ENCODE measurements around the gene IKZF3. TPM values are rescaled to one million over a fixed set of nuclear protein-coding genes. Genes with fewer than 3 reads are reported as not detected.
"Not testable (repeated sequence)": the region's sequence is repeated elsewhere in the genome, so short reads cannot be mapped to it uniquely, and the experiment has no call there.

The IKZF3 gene
- polyA plus RNA-seq, 3 donors = 0.29 to 0.62 (median 0.34) TPM

DNA sequence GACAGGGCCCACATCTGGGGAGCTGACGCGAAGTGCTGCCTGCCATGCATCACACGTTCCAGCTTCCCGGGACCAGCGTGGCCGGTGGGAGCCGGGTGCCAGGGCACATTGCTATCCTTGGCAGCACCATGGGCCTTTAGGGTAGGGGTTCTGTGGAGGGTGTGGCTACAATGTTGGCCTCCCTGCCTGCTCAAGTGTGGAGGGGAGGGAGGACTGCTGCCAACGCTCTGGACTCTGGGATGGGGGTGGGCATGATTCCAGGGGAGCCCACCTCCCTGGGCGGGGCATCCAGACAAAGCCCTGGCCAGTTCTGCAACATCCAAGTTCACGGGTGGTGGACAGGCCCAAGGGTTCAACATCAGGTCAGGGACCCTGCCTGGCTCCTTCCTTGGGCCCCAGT, 112.5 kb downstream of the IKZF3 start:
- WGBS, 3 donors = 49 to 57% (median 52%) methylated on average over 10 of the region's 10 CpGs
- H3K27ac ChIP-seq (ENCODE audit: low read depth, low read length) = no peak overlapping the region

DNA sequence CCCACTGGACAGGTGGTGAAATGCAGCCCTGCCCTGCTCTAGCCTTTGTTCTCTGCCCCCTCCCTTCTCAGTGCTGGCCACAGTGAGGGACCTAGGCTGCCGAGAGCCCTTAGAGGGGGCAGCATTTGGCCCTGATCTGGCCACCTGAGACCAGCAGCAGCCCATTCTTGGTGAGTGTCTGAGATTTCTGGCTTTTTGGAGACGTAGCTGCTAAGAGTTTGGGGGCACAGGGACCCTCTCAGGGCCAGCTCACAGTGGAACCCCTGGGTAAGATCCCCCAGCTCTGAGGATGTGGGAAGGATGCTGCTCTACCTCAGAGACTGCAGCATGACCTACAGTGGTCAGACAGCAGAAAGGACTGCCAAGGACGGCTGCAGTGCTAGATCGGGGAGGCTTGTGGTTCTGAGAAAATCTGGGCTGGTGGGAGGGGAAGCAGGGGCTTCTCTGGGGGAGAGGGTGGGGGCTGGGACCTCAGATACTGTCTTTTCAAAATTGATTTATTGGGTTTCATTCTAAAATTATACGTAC, 113.0 kb downstream of the IKZF3 start:
- WGBS, 3 donors = 60 to 69% (median 61%) methylated on average over 5 of the region's 5 CpGs
- no peak overlapping the region for H3K27ac ChIP-seq (ENCODE audit: low read depth, low read length)

DNA sequence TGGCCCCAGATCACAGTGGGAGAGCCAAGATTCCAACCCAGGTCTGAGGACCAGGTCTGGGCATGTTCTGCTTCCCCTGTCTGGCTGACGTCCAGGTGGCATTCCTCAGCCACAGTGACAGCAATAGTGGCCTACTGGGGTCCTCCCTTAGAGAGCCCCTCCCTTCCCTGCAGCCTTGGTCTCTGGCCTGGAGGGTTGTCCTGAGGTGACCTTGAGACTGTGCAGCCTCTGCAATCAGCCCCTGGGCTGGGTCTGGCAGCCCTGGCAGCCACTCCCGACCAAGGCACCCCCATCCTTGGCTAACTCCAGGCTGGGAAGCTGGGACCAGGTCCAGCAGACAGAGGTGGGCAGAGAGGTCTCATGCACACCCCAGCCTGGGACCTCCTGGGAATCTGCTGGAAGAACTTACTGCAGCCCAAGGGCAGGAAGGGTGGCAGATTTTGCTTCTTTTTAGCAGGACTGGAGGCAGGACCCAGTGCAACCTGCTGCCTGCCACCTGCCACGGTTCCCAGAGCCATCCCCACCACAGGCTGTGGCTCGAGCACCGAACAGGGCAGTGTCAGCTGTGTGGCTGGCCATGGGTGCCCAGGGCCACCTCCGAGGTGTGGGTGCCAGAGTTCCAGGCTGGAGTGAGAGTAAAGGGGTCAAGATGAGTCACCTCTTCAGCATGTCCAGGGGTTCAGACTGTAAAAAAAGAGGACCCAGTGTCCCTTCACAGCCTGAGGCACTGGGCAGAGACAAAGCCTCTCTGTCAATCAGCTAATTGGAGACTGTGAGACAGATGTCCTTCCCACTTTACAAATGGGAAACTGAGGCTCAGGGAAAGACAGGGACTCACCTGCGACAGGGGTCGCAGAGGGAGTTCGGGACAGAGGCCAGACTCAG, 113.7 kb downstream of the IKZF3 start:
- WGBS, 3 donors = 22 to 75% (median 72%) methylated on average over 9 of the region's 9 CpGs

DNA sequence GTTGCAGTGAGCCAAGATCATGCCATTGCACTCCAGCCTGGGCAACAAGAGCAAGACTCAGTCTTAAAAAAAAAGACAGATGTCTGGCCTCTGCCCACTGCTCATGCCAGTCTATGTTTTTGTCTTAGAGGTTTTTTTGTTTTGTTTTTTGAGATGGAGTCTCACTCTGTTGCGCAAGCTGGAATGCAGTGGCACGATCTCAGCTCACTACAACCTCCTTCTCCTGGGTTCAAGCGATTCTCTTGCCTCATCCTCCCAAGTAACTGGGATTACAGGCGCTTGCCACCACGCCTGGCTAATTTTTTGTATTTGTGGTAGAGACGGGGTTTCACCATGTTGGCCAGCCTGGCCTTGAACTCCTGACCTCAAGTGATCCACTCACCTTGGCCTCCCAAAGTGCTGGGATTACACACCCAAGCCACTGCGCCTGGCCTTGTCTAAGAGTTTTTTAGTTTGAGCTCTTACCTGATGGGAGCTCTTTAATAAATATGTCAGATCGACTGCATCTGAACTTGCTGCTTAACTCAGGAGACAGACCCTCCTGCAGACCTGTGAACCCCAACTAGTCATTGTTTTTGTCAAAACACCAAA, 115.6 kb downstream of the IKZF3 start:
- 89 to 93% (median 92%) methylated on average over 8 of the region's 8 CpGs for WGBS, 3 donors
- H3K27ac ChIP-seq (ENCODE audit: low read depth, low read length) = not testable (repeated sequence)

More for the DNA sequence above, 113.7 kb downstream of the IKZF3 start:
- H3K27ac ChIP-seq (ENCODE audit: low read depth, low read length) = no peak overlapping the region

DNA sequence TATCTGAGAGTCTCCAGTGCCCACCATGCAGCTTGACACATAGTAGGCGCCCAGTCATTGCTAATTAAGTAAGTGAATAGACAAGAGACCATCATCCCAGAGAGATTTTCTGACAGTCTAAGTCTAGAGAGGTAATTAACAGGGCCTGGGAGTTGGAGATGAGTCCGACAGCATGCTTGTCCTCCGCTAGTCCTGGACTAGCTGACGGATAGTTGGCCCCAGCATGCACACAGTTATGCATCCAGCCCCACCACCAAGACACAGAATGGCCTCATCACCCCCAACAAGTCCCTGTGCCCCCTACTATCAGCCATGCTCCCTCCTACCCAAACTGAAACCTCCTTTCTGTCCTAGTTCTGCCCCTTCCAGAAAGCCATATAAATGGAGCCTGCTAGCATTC, 116.4 kb downstream of the IKZF3 start:
- 91 to 99% (median 92%) methylated on average over 4 of the region's 4 CpGs for WGBS, 3 donors

DNA sequence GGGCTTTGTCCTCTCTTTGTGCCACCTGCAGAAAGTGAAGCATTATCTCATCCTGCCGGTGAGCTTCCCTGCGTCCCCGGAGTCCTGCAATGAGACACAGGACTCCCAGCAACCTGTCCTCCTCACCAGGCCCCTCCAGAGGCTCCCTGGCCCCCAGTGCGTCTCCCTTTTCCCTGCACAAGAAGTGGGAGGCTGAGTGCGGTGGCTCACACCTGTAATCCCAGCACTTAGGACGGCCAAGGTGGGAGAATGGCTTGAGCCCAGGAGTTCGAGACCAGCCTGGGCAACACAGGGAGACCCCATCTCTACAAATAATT, 118.0 kb downstream of the IKZF3 start:
- H3K27ac ChIP-seq (ENCODE audit: low read depth, low read length) = no peak overlapping the region
- 86 to 97% (median 94%) methylated on average over 7 of the region's 7 CpGs for WGBS, 3 donors

More for the DNA sequence above, 116.4 kb downstream of the IKZF3 start:
- no peak overlapping the region for H3K27ac ChIP-seq (ENCODE audit: low read depth, low read length)

DNA sequence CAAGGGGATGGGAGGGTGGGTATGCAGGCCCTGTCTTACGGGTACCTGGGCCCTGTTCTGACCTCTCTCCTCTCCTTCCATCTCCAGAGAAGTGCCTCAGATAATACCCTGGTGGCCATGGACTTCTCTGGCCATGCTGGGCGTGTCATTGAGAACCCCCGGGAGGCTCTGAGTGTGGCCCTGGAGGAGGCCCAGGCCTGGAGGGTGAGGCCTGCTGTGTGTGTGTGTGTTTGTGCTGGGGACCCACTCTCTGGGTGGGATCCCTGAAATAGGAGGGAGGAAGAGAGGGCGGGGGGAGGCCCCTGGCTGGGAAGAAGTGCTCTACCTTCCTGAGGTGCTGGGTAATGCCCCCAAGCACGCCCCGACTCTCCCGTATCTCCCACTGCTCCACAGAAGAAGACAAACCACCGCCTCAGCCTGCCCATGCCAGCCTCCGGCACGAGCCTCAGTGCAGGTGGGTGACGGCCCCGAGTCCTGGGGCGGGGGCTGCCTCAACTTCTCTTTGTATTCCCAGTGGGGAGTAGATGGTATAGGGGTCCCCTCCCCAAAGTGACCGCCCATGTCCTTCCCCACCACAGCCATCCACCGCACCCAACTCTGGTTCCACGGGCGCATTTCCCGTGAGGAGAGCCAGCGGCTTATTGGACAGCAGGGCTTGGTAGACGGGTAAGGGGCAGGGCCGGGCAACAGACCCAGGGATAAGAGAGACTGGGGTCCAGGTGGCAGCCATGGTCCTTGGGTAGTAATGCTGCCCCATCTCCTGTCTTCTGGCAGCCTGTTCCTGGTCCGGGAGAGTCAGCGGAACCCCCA, 118.6 kb downstream of the IKZF3 start:
- WGBS, 3 donors = 95 to 96% (median 95%) methylated on average over 23 of the region's 23 CpGs
- no peak overlapping the region for H3K27ac ChIP-seq (ENCODE audit: low read depth, low read length)

DNA sequence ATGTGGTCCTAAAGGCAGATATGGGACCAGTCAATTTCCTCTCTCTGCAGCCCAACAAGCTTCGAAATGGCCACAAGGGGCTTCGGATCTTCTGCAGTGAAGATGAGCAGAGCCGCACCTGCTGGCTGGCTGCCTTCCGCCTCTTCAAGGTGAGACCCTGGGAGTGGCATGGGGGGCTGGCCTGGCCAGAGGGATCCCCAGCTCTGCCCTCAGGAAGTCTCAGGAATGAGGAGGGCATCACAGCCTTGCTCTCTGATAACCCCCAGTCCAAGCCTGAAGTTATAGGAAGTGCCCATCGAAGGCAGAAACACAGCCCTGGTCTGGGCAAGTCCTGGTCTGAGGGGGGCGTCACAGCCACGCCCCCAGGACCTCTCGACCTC, 119.3 kb downstream of the IKZF3 start:
- no peak overlapping the region for H3K27ac ChIP-seq (ENCODE audit: low read depth, low read length)
- WGBS, 3 donors = 79 to 91% (median 81%) methylated on average over 8 of the region's 8 CpGs

DNA sequence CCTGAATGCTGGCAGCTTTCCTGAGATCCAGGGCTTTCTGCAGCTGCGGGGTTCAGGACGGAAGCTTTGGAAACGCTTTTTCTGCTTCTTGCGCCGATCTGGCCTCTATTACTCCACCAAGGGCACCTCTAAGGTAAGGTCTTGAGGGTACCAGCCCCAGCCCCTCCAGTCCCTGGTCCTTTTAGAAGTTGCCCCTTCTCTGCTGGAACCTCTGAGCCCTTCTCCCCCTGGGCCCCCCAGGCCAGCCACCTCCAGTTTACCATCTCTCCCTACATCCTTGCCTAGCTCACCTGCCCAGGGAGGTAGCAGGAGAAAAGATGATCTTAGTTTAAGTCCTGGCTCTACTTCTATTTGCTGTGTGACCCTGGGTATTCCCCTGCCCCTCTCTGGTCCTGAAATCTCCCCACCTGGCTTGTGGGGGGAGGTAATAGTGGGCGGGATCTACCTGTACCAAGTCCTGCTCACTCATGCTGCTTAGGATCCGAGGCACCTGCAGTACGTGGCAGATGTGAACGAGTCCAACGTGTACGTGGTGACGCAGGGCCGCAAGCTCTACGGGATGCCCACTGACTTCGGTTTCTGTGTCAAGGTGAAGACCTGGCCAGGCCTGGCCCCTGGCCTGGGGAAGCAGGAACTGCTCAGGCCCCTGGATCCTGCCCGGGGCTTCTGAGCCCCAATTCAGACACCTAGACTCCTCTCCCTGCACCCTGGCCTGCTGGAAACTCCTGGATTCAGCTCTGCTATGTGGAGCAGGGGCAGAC, 119.9 kb downstream of the IKZF3 start:
- 82 to 88% (median 84%) methylated on average over 16 of the region's 16 CpGs for WGBS, 3 donors
- no peak overlapping the region for H3K27ac ChIP-seq (ENCODE audit: low read depth, low read length)

DNA sequence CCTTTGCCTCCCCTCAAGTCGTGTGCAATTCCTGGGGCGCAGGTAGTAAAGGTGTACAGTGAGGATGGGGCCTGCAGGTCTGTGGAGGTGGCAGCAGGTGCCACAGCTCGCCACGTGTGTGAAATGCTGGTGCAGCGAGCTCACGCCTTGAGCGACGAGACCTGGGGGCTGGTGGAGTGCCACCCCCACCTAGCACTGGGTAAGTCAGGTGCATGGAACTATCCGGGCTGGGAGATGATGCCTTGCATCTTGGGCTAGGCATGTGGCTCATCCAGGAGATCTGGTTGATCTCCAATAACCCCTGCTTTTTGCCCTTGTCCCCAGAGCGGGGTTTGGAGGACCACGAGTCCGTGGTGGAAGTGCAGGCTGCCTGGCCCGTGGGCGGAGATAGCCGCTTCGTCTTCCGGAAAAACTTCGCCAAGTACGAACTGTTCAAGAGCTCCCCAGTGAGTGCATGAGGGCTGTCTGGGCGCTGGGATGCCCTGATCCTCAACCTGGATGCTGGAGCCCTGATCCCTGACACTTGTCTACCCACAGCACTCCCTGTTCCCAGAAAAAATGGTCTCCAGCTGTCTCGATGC, 121.2 kb downstream of the IKZF3 start:
- H3K27ac ChIP-seq (ENCODE audit: low read depth, low read length) = no peak overlapping the region
- WGBS, 3 donors = 73 to 85% (median 81%) methylated on average over 21 of the region's 21 CpGs

DNA sequence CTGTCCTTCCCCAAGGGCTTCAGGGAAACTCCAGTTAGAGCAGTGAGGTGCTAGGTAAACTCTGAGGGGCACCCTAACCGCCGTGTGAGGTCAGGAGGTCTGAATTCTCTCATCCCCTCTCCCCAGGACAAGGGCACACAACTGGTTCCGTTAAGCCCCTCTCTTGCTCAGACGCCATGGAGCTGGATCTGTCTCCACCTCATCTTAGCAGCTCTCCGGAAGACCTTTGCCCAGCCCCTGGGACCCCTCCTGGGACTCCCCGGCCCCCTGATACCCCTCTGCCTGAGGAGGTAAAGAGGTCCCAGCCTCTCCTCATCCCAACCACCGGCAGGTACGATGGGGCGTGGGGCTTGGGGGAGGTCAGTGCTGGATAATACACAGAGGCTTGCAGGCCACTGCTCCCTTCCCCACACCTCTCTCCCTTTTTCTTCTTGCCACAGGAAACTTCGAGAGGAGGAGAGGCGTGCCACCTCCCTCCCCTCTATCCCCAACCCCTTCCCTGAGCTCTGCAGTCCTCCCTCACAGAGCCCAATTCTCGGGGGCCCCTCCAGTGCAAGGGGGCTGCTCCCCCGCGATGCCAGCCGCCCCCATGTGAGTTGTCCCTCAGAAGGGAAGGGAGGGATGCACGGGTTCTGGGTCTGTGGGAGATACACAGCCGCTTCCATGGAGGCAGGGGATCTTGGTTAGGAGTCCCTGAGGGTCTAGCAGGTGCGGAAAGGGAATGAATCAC, 121.8 kb downstream of the IKZF3 start:
- 80 to 82% (median 80%) methylated on average over 18 of the region's 18 CpGs for WGBS, 3 donors
- H3K27ac ChIP-seq (ENCODE audit: low read depth, low read length) = no peak overlapping the region

DNA sequence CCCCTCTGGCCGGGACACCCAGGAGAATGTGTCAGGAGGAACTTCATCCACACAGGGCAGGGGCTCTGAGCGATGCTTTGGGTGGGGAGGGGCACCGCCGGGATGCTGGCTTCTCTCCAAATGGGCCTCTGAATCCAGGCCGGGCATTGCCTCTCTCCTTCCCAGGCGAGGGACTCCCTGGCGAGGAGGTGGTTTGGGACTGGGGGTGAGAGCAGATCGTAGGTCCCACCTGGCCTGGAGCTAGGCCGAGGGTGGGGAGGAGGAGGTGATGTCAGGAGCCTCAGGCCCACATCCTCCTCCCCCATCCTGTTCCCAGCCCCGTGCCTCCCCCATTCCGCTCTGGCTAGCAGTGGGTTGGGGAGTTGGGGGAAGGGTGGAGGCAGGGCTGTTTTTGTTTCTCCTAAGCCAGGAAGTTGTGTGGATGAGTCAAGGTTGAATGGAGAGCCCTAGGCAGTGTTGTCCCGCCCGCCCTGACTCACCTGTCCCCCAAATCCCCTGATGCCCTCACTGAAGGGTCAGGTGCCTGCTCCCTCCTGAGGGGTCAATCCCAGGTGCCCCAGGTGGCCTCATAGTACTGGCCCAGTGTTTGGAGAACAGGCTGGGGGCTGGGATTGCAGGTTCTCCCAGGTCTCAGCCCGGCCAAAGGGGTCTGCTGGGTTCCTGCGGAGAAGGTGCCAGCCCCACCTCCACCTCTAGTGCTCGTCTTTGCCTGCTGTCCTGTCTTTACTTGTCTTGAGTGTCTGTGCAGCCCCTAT, 123.6 kb downstream of the IKZF3 start:
- H3K27ac ChIP-seq (ENCODE audit: low read depth, low read length) = no peak overlapping the region
- 23 to 48% (median 44%) methylated on average over 15 to 16 of the region's 16 CpGs for WGBS, 3 donors

DNA sequence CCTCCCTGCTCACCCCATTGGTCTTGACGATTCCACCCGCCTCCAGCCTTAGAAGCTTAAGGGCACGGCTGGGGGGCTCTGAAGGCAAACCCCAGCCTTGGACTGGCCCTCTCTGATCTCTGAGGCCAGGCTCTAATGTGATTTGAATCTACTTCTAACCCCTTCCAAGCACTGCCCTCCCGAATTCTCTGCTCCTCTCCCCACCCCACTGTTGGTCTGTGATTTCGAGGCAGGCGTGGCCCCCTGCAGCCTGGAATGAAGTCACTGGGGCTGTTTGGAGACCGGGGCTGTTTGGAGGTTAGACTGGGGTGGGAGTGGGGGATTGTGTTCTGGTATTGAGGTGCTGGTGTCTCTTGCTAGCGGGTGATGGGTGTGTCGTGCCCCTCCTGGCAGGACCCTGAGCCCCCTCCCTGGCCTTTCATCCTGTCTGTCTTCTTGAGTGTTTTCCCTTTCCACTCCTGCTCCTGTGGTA, 124.2 kb downstream of the IKZF3 start:
- 19 to 40% (median 34%) methylated on average over 9 of the region's 9 CpGs for WGBS, 3 donors

DNA sequence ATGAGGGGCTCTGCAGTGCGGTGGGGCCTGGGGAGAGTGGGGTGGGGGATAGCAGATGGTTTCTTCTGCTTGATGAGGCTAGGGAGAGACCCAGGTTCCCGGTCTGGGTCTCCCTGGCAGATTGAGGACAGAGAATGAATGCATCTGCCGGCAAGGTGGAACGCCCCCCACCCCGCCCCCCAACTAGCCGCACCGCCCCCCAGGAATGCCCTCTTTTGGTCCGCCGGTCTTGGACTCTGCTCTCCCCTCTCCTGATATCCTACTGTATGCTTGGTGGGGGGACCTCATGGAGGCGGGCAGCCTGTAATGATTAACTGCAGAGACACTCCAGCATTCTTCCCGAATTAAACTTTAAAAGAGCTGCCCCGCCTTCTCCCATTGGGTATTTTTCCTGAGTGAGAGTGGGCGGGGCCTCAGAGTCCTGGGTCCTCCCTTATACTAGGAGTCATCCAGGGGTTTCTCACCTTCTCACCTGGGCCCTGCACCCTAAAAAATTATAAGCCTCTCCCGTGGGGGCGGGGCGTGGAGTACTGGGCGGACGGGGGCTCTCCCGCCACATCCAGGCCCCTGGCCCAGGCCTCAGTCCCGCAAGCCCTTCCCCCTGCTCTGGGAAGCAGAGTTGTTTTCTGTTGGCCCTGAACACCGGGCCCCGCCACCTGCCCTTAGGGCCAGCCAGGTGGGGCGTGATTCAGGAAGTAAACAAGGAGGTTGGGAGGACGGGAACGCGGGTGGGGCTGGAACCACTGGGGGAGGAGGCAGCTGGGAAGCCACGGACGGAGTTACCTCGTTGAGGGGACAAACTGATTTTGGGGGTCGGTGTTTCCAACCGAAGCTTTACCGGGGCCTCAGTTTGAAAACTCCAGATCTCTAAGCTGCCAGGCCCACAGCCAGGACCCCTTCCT, 124.9 kb downstream of the IKZF3 start:
- WGBS, 3 donors = 2 to 9% (median 7%) methylated on average over 30 to 32 of the region's 32 CpGs

More for the DNA sequence above, 124.2 kb downstream of the IKZF3 start:
- H3K27ac ChIP-seq (ENCODE audit: low read depth, low read length) = no peak overlapping the region

DNA sequence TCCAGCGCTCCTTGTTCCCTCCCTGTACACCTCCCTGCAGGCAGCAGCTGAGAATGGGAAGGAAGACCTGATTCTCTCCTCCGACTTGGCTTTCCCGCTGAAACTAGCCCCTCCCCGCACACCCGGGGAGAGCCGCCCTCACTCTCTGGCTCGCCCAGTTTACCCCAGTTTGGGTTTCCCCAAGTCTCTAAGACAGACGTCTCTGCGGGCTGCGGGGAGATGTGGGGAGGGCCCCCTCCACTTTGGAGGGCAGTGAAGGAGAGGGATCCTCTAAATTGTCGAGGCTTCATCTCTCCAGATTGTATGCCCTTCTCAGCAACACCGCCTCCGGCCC, 125.6 kb downstream of the IKZF3 start:
- no peak overlapping the region for H3K27ac ChIP-seq (ENCODE audit: low read depth, low read length)
- 1 to 2% (median 1%) methylated on average over 13 of the region's 13 CpGs for WGBS, 3 donors

More for the DNA sequence above, 124.9 kb downstream of the IKZF3 start:
- no peak overlapping the region for H3K27ac ChIP-seq (ENCODE audit: low read depth, low read length)

All from adipose tissue (tissue), 3 donors.